Smooth muscle cell (in vitro differentiated cells): ENCODE data around the gene LHX4. TPM values are rescaled to one million over a fixed set of nuclear protein-coding genes. Genes with fewer than 3 reads are reported as not detected.

Source experiments
- DNase-seq: peaks from one replicate; lab custom pipeline; 2025; ENCODE audit not compliant: unreplicated experiment; lab: John Stamatoyannopoulos, UW
- H2AFZ ChIP-seq: fragments of 200-600 bp; sonication (generic); 2 replicates; pipeline ENCODE4 v1.6.0; 2016; ENCODE audit warnings: antibody characterized with exemption, low read depth, mild to moderate bottlenecking
- H3F3A ChIP-seq: fragments of 200-600 bp; sonication (generic); 2 replicates; pipeline ENCODE4 v1.6.0; 2017; ENCODE audit warnings: antibody characterized with exemption, low read depth
- H3K27ac ChIP-seq: fragments of 200-600 bp; sonication (generic); 2 replicates; pipeline ENCODE4 v1.5.1; 2016; ENCODE audit warnings: low read depth, mild to moderate bottlenecking
- H3K27me3 ChIP-seq: fragments of 200-600 bp; sonication (generic); 2 replicates; pipeline ENCODE4 v1.6.1; 2016; ENCODE audit warnings: low read depth, mild to moderate bottlenecking
- H3K36me3 ChIP-seq: fragments of 200-600 bp; sonication (generic); 2 replicates; pipeline ENCODE4 v1.5.1; 2016; ENCODE audit warnings: low read depth
- H3K4me1 ChIP-seq: fragments of 200-600 bp; sonication (generic); 2 replicates; pipeline ENCODE4 v1.5.1; 2016; ENCODE audit warnings: low read depth
- H3K4me2 ChIP-seq: fragments of 200-600 bp; sonication (generic); 2 replicates; pipeline ENCODE4 v1.6.0; 2016; ENCODE audit warnings: mild to moderate bottlenecking
- H3K4me3 ChIP-seq: fragments of 200-600 bp; sonication (generic); 2 replicates; pipeline ENCODE4 v1.5.1; 2016; ENCODE audit warnings: mild to moderate bottlenecking
- H3K79me2 ChIP-seq: fragments of 200-600 bp; sonication (generic); 2 replicates; pipeline ENCODE4 v1.6.0; 2016; ENCODE audit warnings: low read depth, mild to moderate bottlenecking
- H3K9ac ChIP-seq: fragments of 200-600 bp; sonication (generic); 2 replicates; pipeline ENCODE4 v1.6.0; 2016; ENCODE audit warnings: low read depth
- H3K9me3 ChIP-seq: fragments of 200-600 bp; sonication (generic); replicated peaks from 2 replicates; pipeline ENCODE4 v1.5.1; 2016; ENCODE audit warnings: low read depth
- H4K20me1 ChIP-seq: fragments of 200-600 bp; sonication (generic); 2 replicates; pipeline ENCODE4 v1.6.0; 2016; ENCODE audit warnings: low read depth
- CTCF ChIP-seq: fragments of 200-600 bp; sonication (generic); IDR thresholded peaks from 2 replicates; pipeline ENCODE4 v1.5.1; 2017; ENCODE audit warnings: borderline replicate concordance, mild to moderate bottlenecking, antibody characterized with exemption; ENCODE audit not compliant: insufficient read depth, poor library complexity, severe bottlenecking
- WGBS: methylation state at CpG from one replicate; pipeline ENCODE4 v1.1.7; 2016; ENCODE audit warnings: low lambda C conversion rate; 5-methylcytosine and 5-hydroxymethylcytosine counted together
- polyA plus RNA-seq: library from polyadenylated mRNA; unstranded; fragments of >200 nt; fragmentation: Nextera tagmentation; extraction: Ambion mirVana; gene quantifications from 2 replicates; pipeline ENCODE4 v1.2.1, GENCODE V29; 2016
- total RNA-seq: library from RNA; depleted of rRNA; stranded (reverse); fragments of >200 nt; gene quantifications from 2 replicates; pipeline ENCODE4 v1.2.3, GENCODE V29; 2014

The LHX4 gene
- total RNA-seq: not detected in 2 replicates
- 0.39 TPM in 1 of 2 replicates, not detected in the other for polyA plus RNA-seq

- Histone ChIP-seq H3K27ac (no peak within 1 kb of the TSS), H3K4me3 (peak within 1 kb of the TSS; percentile 54), H3K79me2 (no peaks in the 10 kb centered on the region), H3F3A (no peaks in the 10 kb centered on the region), H3K27me3 (peaks cover 100% of the 10 kb centered on the region), H3K4me1 (peaks cover 22% of the 10 kb centered on the region), H4K20me1 (no peaks in the 10 kb centered on the region), H3K9me3 (no peaks in the 10 kb centered on the region), H3K36me3 (no peaks in the 10 kb centered on the region), H3K9ac (no peak within 1 kb of the TSS), H2AFZ (peak within 1 kb of the TSS; percentile 43), H3K4me2 (peak within 1 kb of the TSS; percentile 95)
- TF ChIP-seq CTCF: no peak
- DNase-seq: no peak
- WGBS: 0% methylated on average over 34 of the region's 105 CpGs
Observed at GRCh38 chr1:180229483-180230415, at the start of gene LHX4. Gene LHX4, plus strand, starts transcription at chr1:180230264. Its CDS starts 266 bp downstream, at chr1:180230530.

DNA sequence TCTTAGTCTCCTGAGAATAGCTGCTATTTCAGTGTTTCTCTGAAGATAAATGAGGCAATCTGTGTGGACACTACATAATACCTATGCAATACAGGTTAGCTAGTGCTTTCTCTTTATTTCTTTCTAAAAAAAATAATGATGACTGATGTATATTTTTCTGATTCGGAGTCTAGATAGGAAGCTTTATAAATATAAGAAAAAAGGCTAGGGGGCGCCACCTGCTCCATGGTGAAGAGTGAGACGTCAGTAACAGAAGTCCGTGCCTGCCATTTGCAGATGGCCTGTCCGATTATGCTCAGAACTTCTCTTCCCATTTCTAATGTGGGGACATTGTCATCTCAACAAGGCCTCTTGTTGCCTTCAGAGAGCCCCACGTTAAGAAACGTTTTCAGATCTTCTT lies 49.0 kb upstream of the LHX4 start:
- Histone ChIP-seq H3K9me3 (no peaks in the 10 kb centered on the region), H3K27ac (no peak overlapping the region), H3F3A (no peaks in the 10 kb centered on the region), H3K4me2 (no peak overlapping the region), H3K79me2 (no peaks in the 10 kb centered on the region), H3K4me3 (no peak overlapping the region), H4K20me1 (no peaks in the 10 kb centered on the region), H3K36me3 (no peaks in the 10 kb centered on the region), H3K27me3 (no peaks in the 10 kb centered on the region), H3K9ac (no peak overlapping the region), H2AFZ (no peak overlapping the region), H3K4me1 (no peaks in the 10 kb centered on the region)
- 84% methylated on average over 7 of the region's 7 CpGs for WGBS
- no peak for DNase-seq
- TF ChIP-seq CTCF: peak; percentile 19

DNA sequence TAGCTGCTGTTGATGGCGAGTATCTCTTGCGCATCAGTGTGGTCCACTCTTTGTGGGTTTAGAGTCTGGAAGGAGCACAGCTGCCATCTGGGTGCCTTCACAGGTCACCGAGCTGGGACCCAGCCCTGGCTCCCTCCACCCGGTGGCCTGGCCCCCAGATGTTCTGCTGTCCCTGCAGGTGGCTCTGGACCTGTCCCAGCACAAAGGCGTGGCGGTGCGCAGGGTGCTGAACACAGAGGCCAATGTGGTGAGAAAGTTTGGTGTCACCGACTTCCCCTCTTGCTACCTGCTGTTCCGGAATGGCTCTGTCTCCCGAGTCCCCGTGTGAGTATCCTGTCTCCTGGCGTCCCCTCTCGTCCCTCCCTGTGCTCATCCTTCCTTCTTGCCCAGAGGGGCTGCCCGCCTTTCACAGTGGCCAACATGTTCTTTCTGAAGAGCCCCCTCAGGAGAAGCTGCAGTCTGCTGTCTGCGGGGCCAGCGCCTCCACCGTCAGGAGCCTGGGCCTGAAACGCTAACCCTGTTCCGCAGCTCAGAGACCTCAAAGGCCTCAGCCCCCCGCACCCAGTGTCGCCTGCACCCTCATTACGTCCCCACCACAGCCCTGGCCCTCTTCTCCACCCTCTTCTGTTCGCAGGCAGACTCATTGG lies 47.9 kb upstream of the LHX4 start:
- Histone ChIP-seq H2AFZ (no peak overlapping the region), H3K27ac (no peak overlapping the region), H3K9ac (no peak overlapping the region), H3K27me3 (no peaks in the 10 kb centered on the region), H3K4me2 (no peak overlapping the region), H3F3A (no peaks in the 10 kb centered on the region), H3K9me3 (no peaks in the 10 kb centered on the region), H3K79me2 (no peaks in the 10 kb centered on the region), H3K4me1 (no peaks in the 10 kb centered on the region), H3K4me3 (no peak overlapping the region), H4K20me1 (no peaks in the 10 kb centered on the region), H3K36me3 (no peaks in the 10 kb centered on the region)
- 93% methylated on average over 20 of the region's 23 CpGs for WGBS
- DNase-seq: no peak
- TF ChIP-seq CTCF: no peak
